Stomach (tissue), 4 donors: ENCODE data around the gene CYP27C1.

Experiments
- EP300 ChIP-seq: sonication (generic); formaldehyde crosslinking; IDR thresholded peaks from one replicate; pipeline ENCODE4 v1.6.1; 2017; ENCODE audit warnings: antibody characterized with exemption
- POLR2A ChIP-seq, 4 donors: fragments of 450-650 bp; IDR thresholded peaks; one replicate each; pipeline ENCODE4 v1.6.1; 2016; ENCODE audit warnings: antibody characterized with exemption in 4 of 4, control low read depth in 2 of 4, mild to moderate bottlenecking in 1 of 4, moderate library complexity in 1 of 4
- POLR2AphosphoS5 ChIP-seq, 3 donors: sonication (generic); formaldehyde crosslinking; IDR thresholded peaks; one replicate each; pipeline ENCODE4 v1.6.1; 2016; ENCODE audit warnings: antibody characterized with exemption in 3 of 3
- TF ChIP-seq, protein P1 (sequence below), 7 experiments: fragments of 450-650 bp in 4 of 7; fragments of 200-600 bp in 3 of 7; sonication (generic) in 3 of 7; IDR thresholded peaks; one replicate each; pipeline ENCODE4 v1.5.1; 2016 to 2019; ENCODE audit warnings: antibody characterized with exemption in 7 of 7, control low read depth in 2 of 7, mild to moderate bottlenecking in 1 of 7

DNA sequence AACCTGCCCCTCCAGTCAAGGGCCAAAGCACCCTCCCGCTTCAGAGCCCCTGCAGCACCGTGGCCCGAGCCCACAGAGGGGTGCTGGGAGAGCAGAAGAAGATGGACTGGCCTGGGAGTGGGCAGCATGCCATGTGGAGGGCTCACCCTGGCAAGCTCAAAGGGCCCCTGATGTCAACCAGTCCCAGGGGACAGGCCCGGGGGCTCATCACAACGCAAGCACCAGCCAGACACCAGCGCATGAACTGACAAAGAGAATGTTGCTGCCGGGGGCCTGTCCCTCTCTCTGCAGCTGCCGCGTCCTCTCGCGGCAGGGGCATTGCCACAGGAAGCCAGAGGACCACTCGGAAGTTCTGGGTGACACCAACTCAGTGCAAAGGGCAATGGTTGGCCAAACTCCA, 82.9 kb downstream of the CYP27C1 start:
- TF ChIP-seq, protein P1, sequence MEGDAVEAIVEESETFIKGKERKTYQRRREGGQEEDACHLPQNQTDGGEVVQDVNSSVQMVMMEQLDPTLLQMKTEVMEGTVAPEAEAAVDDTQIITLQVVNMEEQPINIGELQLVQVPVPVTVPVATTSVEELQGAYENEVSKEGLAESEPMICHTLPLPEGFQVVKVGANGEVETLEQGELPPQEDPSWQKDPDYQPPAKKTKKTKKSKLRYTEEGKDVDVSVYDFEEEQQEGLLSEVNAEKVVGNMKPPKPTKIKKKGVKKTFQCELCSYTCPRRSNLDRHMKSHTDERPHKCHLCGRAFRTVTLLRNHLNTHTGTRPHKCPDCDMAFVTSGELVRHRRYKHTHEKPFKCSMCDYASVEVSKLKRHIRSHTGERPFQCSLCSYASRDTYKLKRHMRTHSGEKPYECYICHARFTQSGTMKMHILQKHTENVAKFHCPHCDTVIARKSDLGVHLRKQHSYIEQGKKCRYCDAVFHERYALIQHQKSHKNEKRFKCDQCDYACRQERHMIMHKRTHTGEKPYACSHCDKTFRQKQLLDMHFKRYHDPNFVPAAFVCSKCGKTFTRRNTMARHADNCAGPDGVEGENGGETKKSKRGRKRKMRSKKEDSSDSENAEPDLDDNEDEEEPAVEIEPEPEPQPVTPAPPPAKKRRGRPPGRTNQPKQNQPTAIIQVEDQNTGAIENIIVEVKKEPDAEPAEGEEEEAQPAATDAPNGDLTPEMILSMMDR (IDR thresholded peaks at IDR 0.05): no peak
- no peak for TF ChIP-seq POLR2AphosphoS5 (IDR thresholded peaks at IDR 0.05)
- TF ChIP-seq EP300: no peak
- no peak for TF ChIP-seq POLR2A (IDR thresholded peaks at IDR 0.05)
